GM12891 (cell line): Measurements from ENCODE around the gene CRB2.

ENCODE experiments used
- POLR2A ChIP-seq: IDR thresholded peaks from 2 replicates; pipeline ENCODE4 v1.6.1; 2011; ENCODE audit warnings: low read depth, low read length, control low read depth
- POLR2AphosphoS5 ChIP-seq: IDR thresholded peaks from 2 replicates; pipeline ENCODE4 v1.6.1; 2011; ENCODE audit warnings: low read depth, low read length, control low read depth
- POU2F2 ChIP-seq: IDR thresholded peaks from 2 replicates; pipeline ENCODE4 v1.6.1; 2011; ENCODE audit warnings: low read depth, mild to moderate bottlenecking, control low read depth, low read length, moderate library complexity
- TAF1 ChIP-seq: IDR thresholded peaks from 2 replicates; pipeline ENCODE4 v1.6.1; 2011; ENCODE audit warnings: low read depth, low read length, control low read depth

- TF ChIP-seq POLR2A (no peak), TAF1 (no peak), POLR2AphosphoS5 (no peak), POU2F2 (no peak)
These were observed 5.2 kb upstream of the CRB2 start for GRCh38 chr9:123350590-123351310.
